Cardiac muscle cell (in vitro differentiated cells and primary cell): Measurements from ENCODE around the gene CST9L. TPM values are rescaled to one million over a fixed set of nuclear protein-coding genes. Genes with fewer than 3 reads are reported as not detected.
"Not testable (repeated sequence)": the region's sequence is repeated elsewhere in the genome, so short reads cannot be mapped to it uniquely, and the experiment has no call there.

Source experiments
- DNase-seq, 2 donors: peaks; one replicate each; pipeline versions ENCODE4 v3.0.0 to v3.0.0-alpha.2; 2010 to 2017; ENCODE audit warnings: low read depth in 1 of 2, low spot score in 1 of 2
- H3K27ac ChIP-seq: fragments of 200-600 bp; sonication (generic); 2 replicates; pipeline ENCODE4 v1.5.1; 2016
- H3K27me3 ChIP-seq: fragments of 200-600 bp; sonication (generic); 2 replicates; pipeline ENCODE4 v1.6.0; 2016; ENCODE audit warnings: control low read depth
- H3K36me3 ChIP-seq: fragments of 200-600 bp; sonication (generic); 2 replicates; pipeline ENCODE4 v1.5.1; 2016; ENCODE audit warnings: control low read depth
- H3K4me1 ChIP-seq: fragments of 200-600 bp; sonication (generic); 2 replicates; pipeline ENCODE4 v1.8.1; 2017; ENCODE audit warnings: low read depth, mild to moderate bottlenecking, mixed run types
- H3K4me3 ChIP-seq: fragments of 200-600 bp; sonication (generic); 2 replicates; pipeline ENCODE4 v1.5.1; 2016; ENCODE audit warnings: mild to moderate bottlenecking
- H3K9me3 ChIP-seq: fragments of 200-600 bp; sonication (generic); 2 replicates; pipeline ENCODE4 v1.5.1; 2017; ENCODE audit warnings: low read depth, mild to moderate bottlenecking, control low read depth
- polyA plus RNA-seq: library from polyadenylated mRNA; unstranded; fragments of >200 nt; fragmentation: Nextera tagmentation; extraction: Ambion mirVana; gene quantifications from 2 replicates; pipeline ENCODE4 v1.2.1, GENCODE V29; 2016
- total RNA-seq: library from RNA; depleted of rRNA; stranded (reverse); fragments of >200 nt; gene quantifications from 2 replicates; pipeline ENCODE4 v1.2.3, GENCODE V29; 2016
- TF ChIP-seq, protein P1 (sequence below): IDR thresholded peaks from 2 replicates; pipeline ENCODE4 v1.5.1; 2012; ENCODE audit warnings: low read depth, mild to moderate bottlenecking, low read length

Gene CST9L
- total and polyA plus RNA-seq, 2 experiments from 2014 or later: not detected

DNA sequence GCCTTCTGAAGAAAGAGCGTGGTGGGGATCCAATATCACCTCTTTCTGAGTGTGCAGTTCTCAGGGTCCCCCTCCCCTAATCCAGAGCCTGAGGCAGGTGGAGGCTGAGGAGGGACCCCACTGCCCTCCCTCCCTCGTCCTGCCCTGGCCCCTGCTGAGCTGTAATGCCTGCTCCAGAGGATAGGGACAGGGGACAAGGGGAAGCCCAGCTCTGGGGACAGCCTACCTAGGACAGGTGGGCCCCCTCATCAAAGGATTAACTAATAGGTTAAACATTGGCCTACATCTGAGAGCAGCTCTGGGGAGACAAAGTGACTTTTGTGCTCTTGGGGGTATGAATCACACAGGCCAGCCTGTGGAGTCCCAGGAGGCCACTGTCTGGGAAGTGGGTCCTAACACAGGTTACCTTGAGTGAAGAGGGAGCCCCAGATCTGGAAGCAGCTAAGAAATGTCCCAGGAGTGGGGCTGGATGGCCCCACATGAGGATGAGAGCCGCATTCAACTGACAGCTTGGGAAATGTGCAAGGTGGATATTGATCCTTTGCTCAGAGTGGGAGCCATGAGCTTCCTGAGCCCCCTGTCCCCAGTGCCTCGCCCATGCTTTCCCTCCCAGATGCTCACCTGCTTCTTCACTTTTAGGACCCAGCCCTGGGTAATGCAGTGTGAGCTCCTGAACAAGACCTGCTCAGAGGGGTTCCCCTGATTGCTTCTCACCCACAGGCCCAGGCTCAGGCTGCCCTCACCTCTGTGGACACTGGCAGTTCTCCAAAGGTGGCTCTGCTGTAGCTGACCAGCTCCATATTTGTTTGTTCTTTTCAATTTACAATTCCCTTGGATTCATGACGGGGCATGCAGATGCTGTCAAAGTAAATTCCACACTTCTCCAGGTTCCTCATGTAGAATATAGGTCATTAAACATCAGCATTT is 17.8 kb upstream of the CST9L start:
- no peaks in the 10 kb centered on the region for H3K9me3 ChIP-seq
- no peaks in the 10 kb centered on the region for H3K36me3 ChIP-seq
- no peak for DNase-seq
- no peak overlapping the region for H3K27ac ChIP-seq
- no peaks in the 10 kb centered on the region for H3K4me1 ChIP-seq
- no peaks in the 10 kb centered on the region for H3K27me3 ChIP-seq
- no peak overlapping the region for H3K4me3 ChIP-seq
- TF ChIP-seq, protein P1, sequence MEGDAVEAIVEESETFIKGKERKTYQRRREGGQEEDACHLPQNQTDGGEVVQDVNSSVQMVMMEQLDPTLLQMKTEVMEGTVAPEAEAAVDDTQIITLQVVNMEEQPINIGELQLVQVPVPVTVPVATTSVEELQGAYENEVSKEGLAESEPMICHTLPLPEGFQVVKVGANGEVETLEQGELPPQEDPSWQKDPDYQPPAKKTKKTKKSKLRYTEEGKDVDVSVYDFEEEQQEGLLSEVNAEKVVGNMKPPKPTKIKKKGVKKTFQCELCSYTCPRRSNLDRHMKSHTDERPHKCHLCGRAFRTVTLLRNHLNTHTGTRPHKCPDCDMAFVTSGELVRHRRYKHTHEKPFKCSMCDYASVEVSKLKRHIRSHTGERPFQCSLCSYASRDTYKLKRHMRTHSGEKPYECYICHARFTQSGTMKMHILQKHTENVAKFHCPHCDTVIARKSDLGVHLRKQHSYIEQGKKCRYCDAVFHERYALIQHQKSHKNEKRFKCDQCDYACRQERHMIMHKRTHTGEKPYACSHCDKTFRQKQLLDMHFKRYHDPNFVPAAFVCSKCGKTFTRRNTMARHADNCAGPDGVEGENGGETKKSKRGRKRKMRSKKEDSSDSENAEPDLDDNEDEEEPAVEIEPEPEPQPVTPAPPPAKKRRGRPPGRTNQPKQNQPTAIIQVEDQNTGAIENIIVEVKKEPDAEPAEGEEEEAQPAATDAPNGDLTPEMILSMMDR: no peak

DNA sequence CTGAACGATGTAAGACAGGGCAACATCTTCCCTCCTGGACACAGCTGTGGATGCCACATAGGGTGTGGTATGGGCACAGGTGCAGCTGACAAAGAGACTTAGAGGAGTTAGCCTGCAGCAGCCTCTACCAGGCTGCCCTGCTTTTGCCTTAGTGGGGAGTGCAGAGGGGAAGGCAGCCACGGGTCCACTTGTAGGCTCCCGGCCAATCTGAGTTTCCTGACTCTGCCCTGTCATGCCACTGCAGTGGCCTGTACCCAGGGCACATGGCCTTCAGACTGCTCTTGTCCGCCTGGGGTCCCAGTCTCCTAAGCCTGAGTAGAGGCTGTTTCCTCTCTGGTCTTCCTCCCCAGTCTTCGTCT is 17.1 kb upstream of the CST9L start:
- H3K4me3 ChIP-seq: no peak overlapping the region
- H3K27ac ChIP-seq: no peak overlapping the region
- no peak for DNase-seq
- H3K9me3 ChIP-seq: no peaks in the 10 kb centered on the region
- H3K27me3 ChIP-seq: no peaks in the 10 kb centered on the region
- TF ChIP-seq, protein P1: no peak
- no peaks in the 10 kb centered on the region for H3K36me3 ChIP-seq
- H3K4me1 ChIP-seq: no peaks in the 10 kb centered on the region

DNA sequence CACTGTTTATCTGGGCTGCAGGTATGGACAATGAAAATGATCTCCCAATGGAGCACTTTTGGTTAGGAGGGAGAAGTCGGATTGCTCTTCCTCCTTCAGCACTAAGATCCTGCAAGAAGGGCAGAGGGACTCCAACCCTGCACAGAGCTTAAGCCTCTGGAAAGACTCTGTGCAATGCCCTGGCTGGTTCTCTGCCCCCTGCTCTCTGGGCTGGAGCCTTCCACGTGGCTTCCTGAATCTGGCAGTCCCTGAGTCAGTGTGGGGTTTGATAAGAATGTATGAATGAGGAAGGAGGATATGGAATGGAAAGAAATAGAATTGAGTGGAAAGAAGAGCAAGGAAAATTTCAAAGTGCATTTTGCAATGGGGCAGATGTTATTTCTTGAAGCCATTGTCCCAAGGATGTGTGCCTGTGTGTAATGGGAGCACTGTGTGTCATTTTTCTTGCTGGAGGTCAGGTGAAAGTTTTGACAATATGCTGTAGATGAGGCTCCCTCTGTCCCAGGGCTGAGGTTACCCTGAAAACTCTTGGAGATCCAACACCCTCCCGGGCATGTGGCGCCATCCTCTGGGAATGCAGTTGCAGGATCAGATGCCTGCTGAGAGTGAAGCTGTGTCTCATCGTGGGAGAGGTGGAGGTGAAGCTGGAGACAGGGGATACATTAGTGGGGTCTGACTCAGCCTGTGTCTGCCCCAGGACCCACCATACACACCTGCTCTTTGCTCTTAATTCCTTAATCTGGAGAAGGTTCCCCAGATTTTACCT is 16.3 kb upstream of the CST9L start:
- Histone ChIP-seq H3K27ac (no peak overlapping the region), H3K4me3 (no peak overlapping the region), H3K27me3 (no peaks in the 10 kb centered on the region), H3K9me3 (no peaks in the 10 kb centered on the region), H3K4me1 (no peaks in the 10 kb centered on the region), H3K36me3 (no peaks in the 10 kb centered on the region)
- TF ChIP-seq, protein P1: no peak
- peak in 1 of 2 donors; percentile 37 for DNase-seq

DNA sequence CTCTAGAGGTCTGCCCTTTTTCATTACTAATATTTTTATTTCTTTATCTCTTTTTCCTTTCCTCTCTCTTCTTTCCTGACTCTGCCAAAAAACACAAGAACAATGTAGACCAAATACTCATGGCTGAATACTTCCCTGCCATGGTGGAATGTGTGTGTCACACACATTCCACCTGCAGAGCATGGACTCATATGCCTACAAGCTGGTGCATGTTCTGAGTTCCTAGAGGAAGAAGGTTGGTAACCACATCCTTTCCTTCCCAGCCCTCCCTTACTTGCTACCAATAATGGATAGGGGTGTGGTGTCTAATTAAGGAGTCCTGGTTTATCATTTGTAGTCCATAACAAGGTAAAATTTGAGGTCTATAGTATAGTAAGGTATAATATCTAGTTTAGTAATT is 15.2 kb upstream of the CST9L start:
- Histone ChIP-seq H3K4me3 (no peak overlapping the region), H3K4me1 (no peaks in the 10 kb centered on the region)
- DNase-seq: no peak

DNA sequence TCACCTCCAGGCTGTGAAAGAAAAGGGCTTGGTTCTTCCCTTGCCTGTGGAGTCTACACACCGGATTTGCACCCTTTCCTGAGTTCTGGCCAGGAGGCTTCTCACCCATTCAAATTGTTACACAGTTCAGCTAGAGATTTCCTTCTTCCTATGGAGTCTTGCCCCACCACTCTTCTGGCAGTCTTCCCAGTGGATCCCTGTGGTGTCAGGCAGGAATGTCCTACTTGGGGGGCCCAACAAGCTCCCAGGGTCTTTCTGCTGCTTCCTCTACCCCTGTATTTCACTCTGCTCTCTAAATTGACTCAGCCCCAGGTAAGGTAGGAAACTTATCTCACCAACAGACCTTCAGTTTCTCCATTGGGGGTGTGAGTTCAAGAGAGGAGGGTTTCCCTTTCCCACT is 14.0 kb upstream of the CST9L start:
- Histone ChIP-seq H3K36me3 (no peaks in the 10 kb centered on the region), H3K4me3 (no peak overlapping the region), H3K27me3 (no peaks in the 10 kb centered on the region), H3K4me1 (no peaks in the 10 kb centered on the region), H3K27ac (no peak overlapping the region), H3K9me3 (no peaks in the 10 kb centered on the region)
- no peak for DNase-seq
- TF ChIP-seq, protein P1: no peak

More for the DNA sequence above, 15.2 kb upstream of the CST9L start:
- H3K27ac ChIP-seq: no peak overlapping the region
- no peaks in the 10 kb centered on the region for H3K36me3 ChIP-seq
- TF ChIP-seq, protein P1: no peak
- H3K27me3 ChIP-seq: no peaks in the 10 kb centered on the region
- no peaks in the 10 kb centered on the region for H3K9me3 ChIP-seq

DNA sequence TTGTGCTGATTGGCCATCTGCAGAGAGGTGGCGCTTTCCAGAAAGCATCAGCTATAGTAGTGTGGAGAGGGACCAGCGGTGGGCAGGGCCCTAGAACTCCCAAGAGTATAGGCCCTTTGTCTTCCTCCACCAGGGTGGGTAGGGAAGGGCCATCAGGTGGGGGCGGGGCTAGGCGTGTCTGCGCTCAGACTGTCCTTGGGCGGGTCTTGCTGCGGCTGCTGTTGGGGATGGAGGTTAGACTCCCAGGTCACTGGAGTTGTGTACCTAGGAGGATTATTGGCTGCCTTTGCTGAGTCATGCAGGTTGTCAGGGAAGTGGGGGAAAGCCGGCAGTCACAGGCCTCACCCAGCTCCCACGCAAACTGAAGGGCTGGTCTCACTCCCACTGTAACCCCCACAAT is 13.5 kb upstream of the CST9L start:
- not testable (repeated sequence) for DNase-seq, H3K27me3 ChIP-seq, H3K27ac ChIP-seq, H3K36me3 ChIP-seq, H3K9me3 ChIP-seq, H3K4me1 ChIP-seq, H3K4me3 ChIP-seq
